GM19452 (cell line): Measurements from ENCODE around the gene MACROD2.
"Not testable (repeated sequence)": the region's sequence is repeated elsewhere in the genome, so short reads cannot be mapped to it uniquely, and the experiment has no call there.

Experiments used
- ATAC-seq: cut with Tn5 transposase; IDR thresholded peaks from one replicate; pipeline ENCODE4 v1.9.1; 2021; ENCODE audit not compliant: unreplicated experiment

MACROD2 gene

GRCh38 chr20:15938847-15939246, 1943.5 kb downstream of the MACROD2 start:
- ATAC-seq = no peak

GRCh38 chr20:15940127-15940526, 1944.8 kb downstream of the MACROD2 start:
- ATAC-seq = no peak

DNA sequence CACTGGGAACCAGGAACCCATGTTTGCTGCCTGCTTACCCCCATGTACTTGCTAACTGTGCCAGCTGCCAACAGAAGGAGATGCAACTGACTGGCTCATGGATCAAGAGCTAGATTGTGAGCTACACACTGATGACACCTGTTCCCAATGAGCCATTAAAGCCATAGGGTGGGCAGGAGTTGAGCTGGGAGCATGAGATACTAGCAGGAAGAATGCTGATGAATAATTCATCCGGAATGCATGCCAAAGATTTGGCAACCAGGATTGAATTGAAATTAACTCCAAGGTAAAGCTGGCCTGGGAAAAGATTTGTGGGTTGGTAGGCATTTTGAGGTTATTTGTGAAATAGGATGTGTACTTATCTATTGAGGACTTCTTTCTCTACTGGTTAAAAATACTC, 1946.8 kb downstream of the MACROD2 start:
- no peak for ATAC-seq

DNA sequence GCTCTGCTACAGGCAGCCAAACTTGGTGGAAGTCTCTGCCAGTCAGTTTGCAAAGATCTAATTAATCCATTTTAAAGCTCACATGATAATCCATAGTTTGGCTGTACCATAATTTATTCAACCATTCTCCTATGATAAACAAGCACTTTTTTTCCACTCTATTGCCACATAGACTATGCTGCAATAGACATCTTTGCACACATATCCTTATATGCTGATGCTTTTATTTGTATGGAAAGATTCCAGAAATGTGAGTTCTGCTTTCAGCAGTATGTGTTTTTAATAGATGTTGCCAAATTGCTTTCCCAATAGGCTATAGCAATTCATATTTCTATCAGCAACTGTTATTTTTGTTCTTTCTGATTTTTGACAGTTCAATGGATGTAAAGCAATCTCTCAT, 1950.0 kb downstream of the MACROD2 start:
- no peak for ATAC-seq

DNA sequence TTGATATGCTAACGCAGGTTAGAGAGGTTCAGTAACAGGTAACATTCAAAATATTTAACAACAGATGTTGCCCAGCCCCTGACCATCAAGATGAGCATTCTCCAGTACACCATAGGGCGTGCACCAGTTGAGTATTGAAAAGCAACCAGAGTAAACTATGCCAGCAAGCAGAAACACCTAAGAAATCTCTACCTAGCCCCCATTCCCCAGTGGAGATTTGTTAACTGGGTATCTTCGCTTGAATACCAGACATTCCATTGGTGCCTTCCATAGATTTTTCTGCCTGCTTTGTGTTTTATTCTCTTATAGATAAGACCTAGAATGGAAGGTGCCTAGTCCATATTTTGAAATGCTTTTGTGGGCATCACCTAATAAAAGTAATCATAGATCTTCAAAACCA, 1954.1 kb downstream of the MACROD2 start:
- ATAC-seq = no peak

DNA sequence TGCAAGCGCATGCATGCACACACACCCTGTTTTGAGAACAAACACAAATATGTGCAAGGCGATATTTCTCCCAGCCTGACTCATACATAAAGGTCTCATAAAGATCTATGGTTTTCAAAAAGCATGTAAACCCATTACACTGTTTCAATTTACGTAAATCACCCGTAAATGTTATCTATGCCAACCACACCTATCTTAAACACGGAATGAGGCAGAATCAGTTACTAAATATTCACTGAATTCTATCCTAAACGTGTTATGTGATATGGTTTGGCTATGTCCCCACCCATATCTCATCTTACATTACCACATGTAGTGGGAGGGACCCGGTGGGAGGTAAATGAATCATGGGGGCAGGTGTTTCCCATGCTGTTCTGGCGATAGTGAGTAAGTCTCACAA, 1956.3 kb downstream of the MACROD2 start:
- no peak for ATAC-seq

GRCh38 chr20:15958142-15958541, 1962.8 kb downstream of the MACROD2 start:
- ATAC-seq = no peak

GRCh38 chr20:15965165-15965564, 1969.8 kb downstream of the MACROD2 start:
- ATAC-seq = no peak

- ATAC-seq = no peak
These were observed 1972.0 kb downstream of the MACROD2 start for GRCh38 chr20:15967334-15967733.

DNA sequence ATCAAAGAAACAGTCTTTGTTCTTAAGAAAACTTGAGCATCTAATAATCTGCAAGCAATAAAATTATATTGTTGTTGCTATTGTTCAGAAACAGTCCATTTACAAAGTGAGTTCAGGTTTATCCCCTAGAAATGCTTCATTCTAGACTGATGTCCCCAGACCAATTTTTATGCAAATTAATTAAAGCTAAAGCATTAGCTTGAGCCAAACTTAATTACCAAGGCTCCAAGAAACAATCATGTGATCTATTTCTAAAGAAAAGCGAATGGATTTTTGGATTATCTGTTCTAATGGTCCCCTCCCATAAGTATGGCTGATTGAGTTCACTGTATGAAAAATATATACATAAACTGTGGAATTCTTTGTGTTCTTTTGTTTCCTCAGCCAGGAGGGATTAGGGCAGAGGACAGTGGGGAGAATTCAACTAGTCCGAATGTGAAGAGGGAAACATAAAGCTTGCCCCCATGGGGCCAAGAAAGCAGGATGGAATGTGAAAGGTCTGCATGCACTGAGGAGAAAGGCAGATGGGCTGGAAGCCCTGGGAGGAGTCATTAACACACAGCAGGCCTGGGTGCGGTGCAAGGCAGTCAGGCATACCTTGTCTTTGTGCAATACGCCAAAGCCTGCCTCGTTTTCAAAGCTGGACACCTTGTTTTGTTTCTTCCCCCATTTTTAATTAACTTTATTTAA, 1980.9 kb downstream of the MACROD2 start:
- no peak for ATAC-seq

DNA sequence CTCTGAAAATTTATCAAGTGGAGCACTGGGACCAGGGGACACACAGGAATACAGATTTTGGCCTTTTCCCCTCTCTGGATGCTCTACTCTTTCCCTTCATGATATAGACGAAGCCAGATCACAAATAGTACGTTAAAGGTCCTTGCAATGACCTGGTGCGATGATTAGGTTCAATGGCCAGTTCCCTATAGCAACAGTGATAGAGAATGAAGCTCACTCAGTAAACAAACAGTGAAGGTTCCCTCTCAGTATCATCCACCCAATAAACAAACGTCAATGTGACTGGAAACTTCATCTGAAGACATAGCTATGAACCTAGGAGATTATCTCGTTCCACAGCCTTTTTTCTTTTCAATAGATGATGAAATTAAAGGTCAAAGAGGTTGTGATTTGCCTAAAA, 1981.7 kb downstream of the MACROD2 start:
- no peak for ATAC-seq

DNA sequence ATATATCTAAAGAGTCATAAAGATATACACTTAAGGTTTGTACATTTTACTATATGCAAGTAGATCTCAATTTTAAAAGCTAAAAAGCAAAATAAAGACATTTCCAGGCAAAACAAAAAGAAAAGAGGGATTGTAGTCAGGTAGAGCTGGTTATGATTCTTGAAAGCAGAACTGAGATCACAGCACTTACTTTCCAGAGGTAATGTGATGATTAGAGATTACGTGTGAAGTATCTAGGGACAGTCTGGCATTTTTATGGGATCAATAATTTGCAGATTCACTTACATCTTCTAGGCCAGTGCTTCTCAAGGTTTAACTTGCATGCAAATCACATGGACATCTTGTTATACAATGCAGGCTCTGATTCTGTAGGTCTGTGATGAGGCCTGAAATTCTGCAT, 1982.4 kb downstream of the MACROD2 start:
- ATAC-seq = no peak

- not testable (repeated sequence) for ATAC-seq
These were observed 1990.4 kb downstream of the MACROD2 start for GRCh38 chr20:15985494-15986368.

DNA sequence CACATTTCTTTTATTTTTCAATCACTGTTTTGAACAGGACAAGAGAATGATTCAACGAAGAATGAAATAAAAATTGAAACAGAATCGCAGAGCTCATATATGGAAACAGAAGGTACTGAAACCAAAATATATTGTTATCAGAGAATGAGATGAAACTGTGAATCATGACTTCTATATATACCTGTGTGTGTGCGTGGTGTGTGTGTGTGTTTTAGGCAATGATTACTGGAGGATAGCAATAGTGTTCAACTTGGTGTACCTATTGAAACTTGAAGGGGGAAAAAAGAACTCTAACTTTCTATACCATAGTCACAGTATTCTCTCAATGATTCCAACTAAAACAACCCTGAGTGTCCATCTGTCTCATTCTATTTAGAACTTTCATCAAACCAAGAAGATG, 1991.4 kb downstream of the MACROD2 start:
- peak; percentile 90 for ATAC-seq

DNA sequence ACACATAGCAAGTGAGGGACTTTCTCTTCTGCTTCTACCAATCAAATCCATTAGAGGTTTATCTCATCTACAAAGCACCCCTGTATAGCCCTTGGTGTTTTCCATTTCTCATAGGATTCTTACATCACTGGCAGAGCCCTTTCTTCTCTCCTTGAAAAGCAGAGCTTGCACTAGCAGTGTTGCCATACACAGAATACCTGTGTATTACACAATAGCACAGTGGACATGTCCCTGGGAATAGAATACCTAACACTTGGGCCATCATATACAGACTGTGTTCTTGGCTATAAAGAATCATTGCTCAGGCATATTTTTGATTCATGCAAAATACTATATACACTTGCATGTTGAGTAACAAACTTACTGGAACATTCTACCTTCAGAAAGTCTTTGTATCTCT, 1996.0 kb downstream of the MACROD2 start:
- ATAC-seq = no peak

- ATAC-seq = no peak
These were observed 1997.2 kb downstream of the MACROD2 start for GRCh38 chr20:15992564-15992963.

DNA sequence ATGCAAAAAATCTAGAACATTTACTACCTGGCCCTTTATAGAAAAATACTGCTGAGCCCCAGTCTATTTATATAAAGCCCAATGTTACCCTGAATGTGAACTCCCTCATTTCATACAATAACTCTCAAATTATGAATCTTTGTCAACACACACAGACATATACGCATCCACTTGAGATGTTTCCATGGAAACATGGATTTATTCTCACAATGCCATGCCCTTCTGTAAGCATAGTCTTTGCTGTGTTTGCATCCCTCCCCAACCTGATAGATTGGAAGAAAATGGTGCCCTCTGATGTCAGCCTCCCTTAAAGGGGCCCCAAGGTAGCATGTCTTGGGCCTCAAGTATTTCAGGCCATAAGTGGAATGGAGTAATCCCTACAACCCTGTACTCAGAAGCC, 2004.8 kb downstream of the MACROD2 start:
- ATAC-seq = no peak

DNA sequence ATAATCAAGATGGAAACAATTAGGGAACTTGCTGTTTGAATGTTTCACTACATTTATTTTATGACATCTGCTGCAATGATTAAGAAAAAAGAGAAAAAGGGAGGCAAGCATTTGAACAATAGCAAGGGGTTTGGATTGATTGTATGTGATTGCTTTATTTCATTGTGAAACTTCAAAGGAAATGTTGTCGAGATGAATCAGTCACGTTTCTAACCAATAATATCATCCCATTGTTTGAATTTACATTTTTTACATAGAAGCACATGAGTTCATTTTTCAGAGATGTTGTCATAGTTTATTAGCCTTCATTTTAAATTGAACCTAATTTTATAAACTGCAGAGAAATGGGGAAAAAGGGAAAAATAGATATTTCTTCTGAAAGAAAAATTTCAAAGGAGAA, 2006.0 kb downstream of the MACROD2 start:
- ATAC-seq = no peak

DNA sequence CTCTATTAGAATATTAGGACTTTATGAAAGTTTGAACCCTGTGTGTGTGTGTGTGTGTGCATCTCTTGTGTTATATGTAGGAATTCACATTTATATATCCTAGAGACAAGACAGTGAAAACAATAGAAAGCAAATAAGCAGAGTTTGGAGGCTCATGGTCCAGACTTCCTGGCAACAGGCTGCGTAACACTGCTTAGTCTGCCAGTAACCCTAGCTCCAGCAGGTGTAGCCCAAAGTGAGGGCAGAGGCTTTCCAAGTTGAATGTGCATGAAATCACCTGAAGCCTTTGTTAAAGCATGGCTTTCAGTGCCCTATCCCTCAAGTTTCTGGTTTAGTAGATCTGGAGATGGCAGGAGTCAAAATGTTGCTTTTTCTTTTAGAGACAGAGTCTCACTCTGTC, 2008.0 kb downstream of the MACROD2 start:
- no peak for ATAC-seq

- no peak for ATAC-seq
These were observed 2009.0 kb downstream of the MACROD2 start for GRCh38 chr20:16004108-16004854.

DNA sequence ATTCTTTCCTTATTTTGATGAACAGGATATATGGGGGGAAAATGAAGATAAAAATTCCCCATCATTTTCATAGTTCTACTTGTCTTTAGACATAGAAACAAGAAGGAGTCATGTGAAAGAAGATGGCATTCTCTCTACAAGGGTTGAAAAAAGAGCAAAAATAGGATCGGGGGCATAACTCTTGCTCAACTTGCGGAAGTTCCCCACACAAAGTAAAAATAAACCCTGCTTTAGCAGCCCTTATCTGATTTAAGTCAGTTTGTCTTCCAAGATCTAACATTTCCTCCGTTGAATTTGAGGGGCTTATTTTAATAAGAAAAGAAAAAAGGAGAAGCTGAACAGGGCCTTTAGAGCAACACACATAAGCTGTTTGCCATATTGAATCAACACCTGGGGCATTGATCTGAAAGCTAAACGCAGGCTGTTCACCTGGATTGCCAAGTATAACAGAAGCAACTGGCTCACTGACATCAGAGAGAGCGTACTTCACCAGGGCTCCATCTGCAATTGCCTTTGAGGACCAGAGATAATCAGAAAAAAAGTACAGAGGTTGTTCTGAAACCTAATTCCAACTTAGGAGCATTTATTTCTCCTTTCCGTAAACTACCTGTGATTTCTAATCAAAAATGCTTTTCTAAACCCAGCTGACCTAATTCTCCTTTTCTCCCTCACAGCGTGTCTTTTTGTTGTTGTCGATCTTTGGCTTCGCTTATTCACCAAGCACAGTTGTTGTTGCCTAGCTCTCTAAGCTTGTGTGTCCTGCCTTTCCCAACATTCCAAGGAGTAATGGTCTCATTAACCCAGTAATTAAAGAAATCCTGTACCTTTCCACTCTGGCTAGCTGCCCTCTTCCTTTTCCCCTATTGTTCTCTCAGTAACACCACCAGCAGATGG, 2010.0 kb downstream of the MACROD2 start:
- no peak for ATAC-seq
